Measurements from ENCODE around the gene SLC7A8.

SLC7A8 gene

DNA sequence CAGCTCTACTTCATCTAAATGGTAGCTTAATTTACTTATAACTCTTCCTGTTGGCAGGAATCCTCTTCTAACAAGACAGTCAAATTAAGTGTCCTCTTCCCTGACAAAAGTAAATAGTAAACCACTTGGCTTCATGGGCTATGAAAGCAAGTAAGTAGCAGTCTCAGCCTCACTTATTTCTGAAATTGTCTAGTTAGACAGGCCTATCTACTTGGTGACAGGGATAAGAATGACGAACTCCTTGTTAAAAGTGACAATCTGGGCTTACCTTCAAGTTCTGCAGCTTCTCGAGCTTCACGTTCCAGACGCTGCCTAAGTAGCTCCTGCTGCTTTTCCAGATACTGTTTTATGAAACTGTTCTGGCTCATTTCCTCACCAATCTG lies 93.2 kb downstream of the SLC7A8 start:
- H3K9ac ChIP-seq (ENCODE audit: low read length): no peak overlapping the region
- no peak overlapping the region for H2AFZ ChIP-seq (ENCODE audit: low read depth, low read length)
- H3K27ac ChIP-seq (ENCODE audit: low read length): no peak overlapping the region
- H3K4me2 ChIP-seq (ENCODE audit: low read length): no peak overlapping the region
- H3K79me2 ChIP-seq (ENCODE audit: low read length): peaks cover 43% of the 10 kb centered on the region
- H3K27me3 ChIP-seq (ENCODE audit: low read depth, low read length): no peaks in the 10 kb centered on the region
- H3K36me3 ChIP-seq (replicated peaks; ENCODE audit: low read depth, low read length): peaks cover 62% of the 10 kb centered on the region
- no peak overlapping the region for H3K4me3 ChIP-seq (ENCODE audit: low read length)
- no peaks in the 10 kb centered on the region for H3K9me3 ChIP-seq (ENCODE audit: insufficient read depth, low read length)
- TF ChIP-seq EZH2phosphoT487 (IDR thresholded peaks at IDR 0.05; ENCODE audit: low read depth): no peak
- TF ChIP-seq, protein P1, sequence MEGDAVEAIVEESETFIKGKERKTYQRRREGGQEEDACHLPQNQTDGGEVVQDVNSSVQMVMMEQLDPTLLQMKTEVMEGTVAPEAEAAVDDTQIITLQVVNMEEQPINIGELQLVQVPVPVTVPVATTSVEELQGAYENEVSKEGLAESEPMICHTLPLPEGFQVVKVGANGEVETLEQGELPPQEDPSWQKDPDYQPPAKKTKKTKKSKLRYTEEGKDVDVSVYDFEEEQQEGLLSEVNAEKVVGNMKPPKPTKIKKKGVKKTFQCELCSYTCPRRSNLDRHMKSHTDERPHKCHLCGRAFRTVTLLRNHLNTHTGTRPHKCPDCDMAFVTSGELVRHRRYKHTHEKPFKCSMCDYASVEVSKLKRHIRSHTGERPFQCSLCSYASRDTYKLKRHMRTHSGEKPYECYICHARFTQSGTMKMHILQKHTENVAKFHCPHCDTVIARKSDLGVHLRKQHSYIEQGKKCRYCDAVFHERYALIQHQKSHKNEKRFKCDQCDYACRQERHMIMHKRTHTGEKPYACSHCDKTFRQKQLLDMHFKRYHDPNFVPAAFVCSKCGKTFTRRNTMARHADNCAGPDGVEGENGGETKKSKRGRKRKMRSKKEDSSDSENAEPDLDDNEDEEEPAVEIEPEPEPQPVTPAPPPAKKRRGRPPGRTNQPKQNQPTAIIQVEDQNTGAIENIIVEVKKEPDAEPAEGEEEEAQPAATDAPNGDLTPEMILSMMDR (IDR thresholded peaks at IDR 0.05; ENCODE audit: low read depth, low read length): no peak
- peaks cover 23% of the 10 kb centered on the region for H4K20me1 ChIP-seq (ENCODE audit: insufficient read depth, low read length)
- H3K4me1 ChIP-seq (ENCODE audit: low read length): peaks cover 18% of the 10 kb centered on the region

DNA sequence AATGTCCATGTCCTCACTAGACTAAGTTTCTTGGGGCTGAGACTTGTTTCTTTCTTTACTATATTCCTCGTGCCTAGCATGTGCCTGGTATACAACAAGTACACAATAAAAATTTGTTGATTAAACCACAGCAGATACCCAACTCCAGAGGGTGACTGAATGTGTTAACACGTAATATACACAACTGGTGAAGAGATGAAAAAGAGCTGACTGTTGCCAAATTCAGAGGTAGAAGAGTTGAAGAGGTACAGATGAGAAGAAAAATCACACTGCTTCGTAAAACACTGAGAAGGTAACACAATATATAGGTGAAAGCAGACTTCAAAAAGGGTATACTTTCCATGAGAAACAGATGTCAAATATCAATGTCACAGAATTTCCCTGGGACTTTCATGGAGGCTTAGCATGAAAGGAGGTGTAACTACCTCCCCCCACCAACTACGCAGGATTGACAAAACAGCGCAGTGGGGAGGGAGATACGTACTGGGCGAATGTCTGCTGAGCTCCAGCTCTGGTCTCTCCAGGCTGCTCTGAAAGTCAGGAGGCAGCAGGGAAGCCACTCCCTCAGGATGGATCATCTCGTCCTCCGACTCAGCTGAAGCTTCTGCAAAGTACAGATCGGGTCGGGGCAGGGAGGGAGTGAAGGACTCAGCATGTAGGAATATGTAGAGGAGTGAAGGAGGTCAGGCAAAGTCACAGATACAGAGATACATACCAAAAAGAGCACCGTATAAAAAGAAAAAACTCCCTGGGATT lies 93.8 kb downstream of the SLC7A8 start:
- Histone ChIP-seq H3K36me3 (replicated peaks; ENCODE audit: low read depth, low read length) (peaks cover 66% of the 10 kb centered on the region), H3K4me2 (ENCODE audit: low read length) (no peak overlapping the region), H3K9ac (ENCODE audit: low read length) (no peak overlapping the region), H3K79me2 (ENCODE audit: low read length) (peaks cover 43% of the 10 kb centered on the region), H3K4me3 (ENCODE audit: low read length) (no peak overlapping the region), H3K9me3 (ENCODE audit: insufficient read depth, low read length) (no peaks in the 10 kb centered on the region), H3K4me1 (ENCODE audit: low read length) (peaks cover 19% of the 10 kb centered on the region), H3K27ac (ENCODE audit: low read length) (no peak overlapping the region), H2AFZ (ENCODE audit: low read depth, low read length) (no peak overlapping the region), H3K27me3 (ENCODE audit: low read depth, low read length) (no peaks in the 10 kb centered on the region), H4K20me1 (ENCODE audit: insufficient read depth, low read length) (peaks cover 23% of the 10 kb centered on the region)
- TF ChIP-seq, protein P1 (IDR thresholded peaks at IDR 0.05; ENCODE audit: low read depth, low read length): no peak
- TF ChIP-seq EZH2phosphoT487 (IDR thresholded peaks at IDR 0.05; ENCODE audit: low read depth): no peak

DNA sequence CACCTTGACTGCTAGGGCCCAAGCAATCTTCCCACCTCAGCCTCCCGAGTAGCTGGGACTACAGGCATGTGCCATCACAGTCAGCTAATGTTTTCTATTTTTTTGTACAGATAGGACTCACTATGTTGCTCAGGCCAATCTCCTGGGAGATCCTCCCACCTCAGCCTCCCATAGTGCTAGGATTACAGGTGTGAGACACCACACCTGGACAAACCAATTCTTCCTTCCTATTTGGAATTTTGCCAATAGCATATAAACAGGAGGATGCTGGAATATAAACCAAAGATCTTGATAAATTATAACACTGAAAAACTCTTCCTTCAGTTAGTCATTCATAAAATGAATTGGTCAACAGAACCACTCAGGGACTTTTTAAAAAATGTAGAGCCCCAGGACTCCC lies 96.9 kb downstream of the SLC7A8 start:
- Histone ChIP-seq H3K36me3 (replicated peaks; ENCODE audit: low read depth, low read length) (peaks cover 69% of the 10 kb centered on the region), H2AFZ (ENCODE audit: low read depth, low read length) (no peak overlapping the region), H4K20me1 (ENCODE audit: insufficient read depth, low read length) (peaks cover 6% of the 10 kb centered on the region; the same call in 1 of the 2 replicates), H3K4me3 (ENCODE audit: low read length) (no peak overlapping the region), H3K9me3 (ENCODE audit: insufficient read depth, low read length) (no peaks in the 10 kb centered on the region), H3K79me2 (ENCODE audit: low read length) (peaks cover 12% of the 10 kb centered on the region), H3K4me2 (ENCODE audit: low read length) (no peak overlapping the region), H3K9ac (ENCODE audit: low read length) (no peak overlapping the region), H3K27me3 (ENCODE audit: low read depth, low read length) (no peaks in the 10 kb centered on the region), H3K4me1 (ENCODE audit: low read length) (peaks cover 10% of the 10 kb centered on the region), H3K27ac (ENCODE audit: low read length) (no peak overlapping the region)
- TF ChIP-seq, protein P1 (IDR thresholded peaks at IDR 0.05; ENCODE audit: low read depth, low read length): no peak
- TF ChIP-seq EZH2phosphoT487 (IDR thresholded peaks at IDR 0.05; ENCODE audit: low read depth): no peak

DNA sequence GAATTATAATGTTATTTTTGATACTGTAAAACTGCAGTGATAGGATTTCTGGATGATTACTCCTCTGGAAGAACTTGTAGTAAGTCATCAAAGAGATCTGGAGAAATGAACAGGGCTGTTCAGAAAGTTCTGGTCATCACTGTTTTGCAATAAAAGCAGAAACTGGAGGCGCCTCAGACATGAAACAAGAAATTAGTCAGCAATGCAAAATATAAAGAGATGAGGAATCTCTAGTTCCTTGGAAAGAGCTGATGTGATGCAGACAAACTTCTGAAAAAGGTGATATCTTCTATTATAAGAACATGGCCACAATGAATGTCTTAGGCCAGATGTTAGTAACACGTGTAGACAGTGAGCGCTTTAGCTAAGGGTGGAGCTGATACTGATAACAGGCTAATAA lies 98.0 kb downstream of the SLC7A8 start:
- no peak overlapping the region for H3K9ac ChIP-seq (ENCODE audit: low read length)
- H3K4me1 ChIP-seq (ENCODE audit: low read length): peaks cover 10% of the 10 kb centered on the region
- H3K27me3 ChIP-seq (ENCODE audit: low read depth, low read length): no peaks in the 10 kb centered on the region
- H3K27ac ChIP-seq (ENCODE audit: low read length): peak overlapping the region; percentile 26
- H4K20me1 ChIP-seq (ENCODE audit: insufficient read depth, low read length): peaks cover 6% of the 10 kb centered on the region; the same call in 1 of the 2 replicates
- peaks cover 78% of the 10 kb centered on the region for H3K36me3 ChIP-seq (replicated peaks; ENCODE audit: low read depth, low read length)
- no peak for TF ChIP-seq EZH2phosphoT487 (IDR thresholded peaks at IDR 0.05; ENCODE audit: low read depth)
- TF ChIP-seq, protein P1 (IDR thresholded peaks at IDR 0.05; ENCODE audit: low read depth, low read length): no peak
- no peak overlapping the region for H3K4me3 ChIP-seq (ENCODE audit: low read length)
- no peaks in the 10 kb centered on the region for H3K9me3 ChIP-seq (ENCODE audit: insufficient read depth, low read length)
- H3K79me2 ChIP-seq (ENCODE audit: low read length): peaks cover 6% of the 10 kb centered on the region; the same call in 1 of the 2 replicates
- no peak overlapping the region for H3K4me2 ChIP-seq (ENCODE audit: low read length)
- H2AFZ ChIP-seq (ENCODE audit: low read depth, low read length): no peak overlapping the region
